H9 (cell line): ENCODE measurements around the gene CDC25A. TPM values are rescaled to one million over a fixed set of nuclear protein-coding genes. Genes with fewer than 3 reads are reported as not detected.

Experiments
- DNase-seq: peaks from one replicate; pipeline ENCODE4 v3.0.0-alpha.2; 2017
- H2AFZ ChIP-seq: one replicate; pipeline ENCODE4 v1.6.1; 2013; ENCODE audit warnings: mild to moderate bottlenecking, low read length, control low read depth, moderate library complexity
- H2AK5ac ChIP-seq: 2 replicates; pipeline ENCODE4 v1.6.1; 2013; ENCODE audit warnings: low read length, control low read depth, mixed read lengths; ENCODE audit not compliant: insufficient read length
- H2BK120ac ChIP-seq: one replicate; pipeline ENCODE4 v1.6.1; 2013; ENCODE audit warnings: low read depth, mild to moderate bottlenecking, low read length, control low read depth, inconsistent platforms; ENCODE audit not compliant: poor library complexity, severe bottlenecking
- H2BK12ac ChIP-seq: 2 replicates; pipeline ENCODE4 v1.6.1; 2013; ENCODE audit warnings: low read length, control low read depth, mixed read lengths, low read depth; ENCODE audit not compliant: insufficient read length
- H2BK15ac ChIP-seq: 2 replicates; pipeline ENCODE4 v1.6.1; 2013; ENCODE audit warnings: low read depth, low read length, control low read depth
- H2BK20ac ChIP-seq: one replicate; pipeline ENCODE4 v1.6.1; 2013; ENCODE audit warnings: low read depth, mild to moderate bottlenecking, low read length, control low read depth, inconsistent platforms; ENCODE audit not compliant: poor library complexity, severe bottlenecking
- H2BK5ac ChIP-seq: 2 replicates; pipeline ENCODE4 v1.6.1; 2013; ENCODE audit warnings: low read length, control low read depth, mixed read lengths; ENCODE audit not compliant: insufficient read length
- H3K14ac ChIP-seq: 2 replicates; pipeline ENCODE4 v1.6.1; 2013; ENCODE audit warnings: low read length, control low read depth; ENCODE audit not compliant: insufficient read depth
- H3K18ac ChIP-seq: 2 replicates; pipeline ENCODE4 v1.6.1; 2013; ENCODE audit warnings: low read depth, mild to moderate bottlenecking, mixed read lengths, low read length, control low read depth; ENCODE audit not compliant: insufficient read length
- H3K23ac ChIP-seq: 2 replicates; pipeline ENCODE4 v1.6.1; 2013; ENCODE audit warnings: low read length, control low read depth, mixed read lengths, low read depth; ENCODE audit not compliant: insufficient read length
- H3K23me2 ChIP-seq: 2 replicates; pipeline ENCODE4 v1.6.1; 2013; ENCODE audit warnings: low read depth, mild to moderate bottlenecking, mixed read lengths, low read length, control low read depth; ENCODE audit not compliant: insufficient read length, poor library complexity, severe bottlenecking
- H3K27ac ChIP-seq: 2 replicates; pipeline ENCODE4 v1.5.1; 2013; ENCODE audit warnings: low read length, control low read depth, mixed read lengths, low read depth; ENCODE audit not compliant: insufficient read length
- H3K27me3 ChIP-seq: 2 replicates; pipeline ENCODE4 v1.6.1; 2013; ENCODE audit warnings: low read length, control low read depth, inconsistent platforms; ENCODE audit not compliant: insufficient read depth
- H3K4ac ChIP-seq: 2 replicates; pipeline ENCODE4 v1.6.1; 2013; ENCODE audit warnings: low read depth, mild to moderate bottlenecking, control low read depth, inconsistent platforms, low read length, moderate library complexity
- H3K4me1 ChIP-seq: 2 replicates; pipeline ENCODE4 v1.6.1; 2013; ENCODE audit warnings: low read length, control low read depth, inconsistent platforms; ENCODE audit not compliant: insufficient read depth
- H3K4me2 ChIP-seq: 2 replicates; pipeline ENCODE4 v1.6.1; 2013; ENCODE audit warnings: low read length, control low read depth, mixed read lengths; ENCODE audit not compliant: insufficient read length, insufficient read depth
- H3K56ac ChIP-seq: 2 replicates; pipeline ENCODE4 v1.6.1; 2013; ENCODE audit warnings: low read depth, mild to moderate bottlenecking, mixed read lengths, low read length, control low read depth; ENCODE audit not compliant: insufficient read length
- H3K79me1 ChIP-seq: 2 replicates; pipeline ENCODE4 v1.6.1; 2013; ENCODE audit warnings: low read depth, mild to moderate bottlenecking, moderate library complexity, low read length, control low read depth, inconsistent platforms; ENCODE audit not compliant: insufficient read depth, poor library complexity, severe bottlenecking
- H3K79me2 ChIP-seq: 2 replicates; pipeline ENCODE4 v1.6.1; 2013; ENCODE audit warnings: low read length, control low read depth, inconsistent platforms; ENCODE audit not compliant: insufficient read depth
- H3K9ac ChIP-seq: 2 replicates; pipeline ENCODE4 v1.6.1; 2013; ENCODE audit warnings: low read length, control low read depth, mixed read lengths; ENCODE audit not compliant: insufficient read length; ENCODE audit errors: extremely low read depth
- H3K9me3 ChIP-seq: one replicate; pipeline ENCODE4 v1.6.1; 2013; ENCODE audit warnings: low read depth, low read length, inconsistent platforms; ENCODE audit not compliant: control insufficient read depth
- H3T11ph ChIP-seq: one replicate; pipeline ENCODE4 v1.6.1; 2013; ENCODE audit warnings: mild to moderate bottlenecking, low read length, control low read depth, inconsistent platforms
- H4K20me1 ChIP-seq: one replicate; pipeline ENCODE4 v1.6.1; 2013; ENCODE audit not compliant: control insufficient read depth, insufficient read length, insufficient read depth
- H4K5ac ChIP-seq: 2 replicates; pipeline ENCODE4 v1.6.1; 2013; ENCODE audit warnings: low read depth, mild to moderate bottlenecking, mixed read lengths, low read length, control low read depth; ENCODE audit not compliant: insufficient read length
- H4K8ac ChIP-seq: replicated peaks from 2 replicates; pipeline ENCODE4 v1.6.1; 2013; ENCODE audit warnings: low read length, control low read depth, mixed read lengths, low read depth; ENCODE audit not compliant: insufficient read length
- H4K91ac ChIP-seq: 2 replicates; pipeline ENCODE4 v1.6.1; 2013; ENCODE audit warnings: low read depth, mild to moderate bottlenecking, moderate library complexity, mixed read lengths, low read length, control low read depth; ENCODE audit not compliant: insufficient read length
- H3K27ac Mint-ChIP-seq, 3 experiments: 2 replicates in 2 of 3; 3 replicates in 1 of 3; pipeline ENCODE4 v1.8.0; 2020 to 2021; ENCODE audit warnings: mixed read lengths in 3 of 3, mild to moderate bottlenecking in 1 of 3, moderate library complexity in 1 of 3
- H3K27me3 Mint-ChIP-seq: 2 replicates; pipeline ENCODE4 v1.8.0; 2021; ENCODE audit warnings: low read depth, mild to moderate bottlenecking, moderate library complexity, mixed read lengths
- H3K36me3 Mint-ChIP-seq, 3 experiments: 2 replicates in 2 of 3; 3 replicates in 1 of 3; pipeline ENCODE4 v1.8.0; 2020 to 2021; ENCODE audit warnings: low read depth in 3 of 3, mixed read lengths in 3 of 3; ENCODE audit not compliant: insufficient read depth in 1 of 3
- H3K4me1 Mint-ChIP-seq, 2 experiments: 2 replicates each; pipeline ENCODE4 v1.8.0; 2020; ENCODE audit warnings: mixed read lengths in 2 of 2
- H3K4me3 Mint-ChIP-seq, 2 experiments: 2 replicates in 1 of 2; 3 replicates in 1 of 2; pipeline ENCODE4 v1.8.0; 2020 to 2021; ENCODE audit warnings: mild to moderate bottlenecking in 2 of 2, mixed read lengths in 2 of 2, moderate library complexity in 1 of 2
- H3K9me3 Mint-ChIP-seq, 2 experiments: 2 replicates in 1 of 2; 3 replicates in 1 of 2; pipeline ENCODE4 v1.8.0; 2020; ENCODE audit warnings: mild to moderate bottlenecking in 2 of 2, mixed read lengths in 2 of 2, moderate library complexity in 1 of 2
- CTCF ChIP-seq: fragments of 200-600 bp; sonication (generic); conservative IDR thresholded peaks from 3 replicates; pipeline ENCODE4 v1.8.0; 2021; ENCODE audit warnings: antibody characterized with exemption, mild to moderate bottlenecking
- WGBS: extraction: QIAGEN DNeasy Blood & Tissue Kit; methylation state at CpG from one replicate; pipeline ENCODE4 v1.1.7; 2013; ENCODE audit warnings: missing lambda C conversion rate, low lambda C conversion rate, mixed read lengths; ENCODE audit not compliant: insufficient read length; ENCODE audit errors: extremely low coverage; 5-methylcytosine and 5-hydroxymethylcytosine counted together
- total RNA-seq: library from RNA; stranded (reverse); gene quantifications from 2 replicates; pipeline ENCODE4 v1.2.1, GENCODE V29; 2021

Gene CDC25A
- total RNA-seq, 1 experiment from 2014 or later: 83.3 TPM

GRCh38 chr3:48196611-48197010 is 8.4 kb upstream of the CDC25A start:
- H3T11ph ChIP-seq: no peak overlapping the region
- H3K4me3 Mint-ChIP-seq: no peak overlapping the region
- H3K14ac ChIP-seq: no peak overlapping the region
- H3K4me1 Mint-ChIP-seq: peaks cover 17 to 20% of the 10 kb centered on the region in 2 experiments
- WGBS: no CpG with 5 or more reads among the region's 1 CpG
- H3K56ac ChIP-seq: no peak overlapping the region
- H3K9ac ChIP-seq: no peak overlapping the region
- H3K4me1 ChIP-seq: no peaks in the 10 kb centered on the region; the same call in 1 of the 2 replicates
- no peaks in the 10 kb centered on the region; a peak in 1 of 5 replicates for H3K9me3 Mint-ChIP-seq
- H3K36me3 Mint-ChIP-seq: no peaks in the 10 kb centered on the region
- H2BK15ac ChIP-seq: no peak overlapping the region
- TF ChIP-seq CTCF: no peak
- no peak overlapping the region for H2BK5ac ChIP-seq
- H2AK5ac ChIP-seq: no peak overlapping the region
- no peaks in the 10 kb centered on the region for H3K23me2 ChIP-seq
- peaks cover 3% of the 10 kb centered on the region; the same call in 1 of the 2 replicates for H3K27me3 Mint-ChIP-seq
- no peak overlapping the region for H3K18ac ChIP-seq
- no peaks in the 10 kb centered on the region for H3K79me2 ChIP-seq
- no peak overlapping the region for H4K8ac ChIP-seq
- no peak overlapping the region for H4K5ac ChIP-seq
- H3K4ac ChIP-seq: no peak overlapping the region
- no peaks in the 10 kb centered on the region for H3K9me3 ChIP-seq
- no peaks in the 10 kb centered on the region for H3K79me1 ChIP-seq
- H3K27me3 ChIP-seq: no peaks in the 10 kb centered on the region
- no peak overlapping the region for H3K4me2 ChIP-seq
- no peaks in the 10 kb centered on the region for H4K20me1 ChIP-seq
- no peak overlapping the region for H2BK12ac ChIP-seq
- no peak overlapping the region for H3K23ac ChIP-seq
- no peak for DNase-seq
- no peak overlapping the region for H3K27ac Mint-ChIP-seq
- H2BK120ac ChIP-seq: no peak overlapping the region
- no peak overlapping the region for H2AFZ ChIP-seq
- no peak overlapping the region for H4K91ac ChIP-seq
- no peak overlapping the region for H2BK20ac ChIP-seq
- H3K27ac ChIP-seq: no peak overlapping the region
